Ishikawa (cell line): ENCODE measurements around the gene FXR2.

Experiments used
- CEBPB ChIP-seq: IDR thresholded peaks from 2 replicates; pipeline ENCODE4 v1.6.1; 2012
- EP300 ChIP-seq: IDR thresholded peaks from 2 replicates; pipeline ENCODE4 v1.6.1; 2012; ENCODE audit warnings: borderline replicate concordance
- FOXM1 ChIP-seq: IDR thresholded peaks from 2 replicates; pipeline ENCODE4 v1.6.1; 2012; ENCODE audit warnings: low read depth, borderline replicate concordance
- MAX ChIP-seq: IDR thresholded peaks from 2 replicates; pipeline ENCODE4 v1.6.1; 2012
- NFIC ChIP-seq: IDR thresholded peaks from 2 replicates; pipeline ENCODE4 v1.6.1; 2012
- RAD21 ChIP-seq: IDR thresholded peaks from 2 replicates; pipeline ENCODE4 v1.6.1; 2012; ENCODE audit warnings: low read depth
- REST ChIP-seq: IDR thresholded peaks from 2 replicates; pipeline ENCODE4 v1.6.1; 2012; ENCODE audit warnings: low read depth, mild to moderate bottlenecking
- YY1 ChIP-seq: IDR thresholded peaks from 2 replicates; pipeline ENCODE4 v1.6.1; 2012; ENCODE audit warnings: low read depth

- TF ChIP-seq MAX (peak; percentile 90), YY1 (peak; percentile 52; the same call in 1 of the 2 replicates), FOXM1 (no peak), CEBPB (peak; percentile 98), REST (no peak), RAD21 (no peak), EP300 (peak; percentile 26; the same call in 1 of the 2 replicates), NFIC (no peak; the same call in 1 of the 2 replicates)
These were observed 41.2 kb downstream of the FXR2 start for GRCh38 chr17:7573324-7574080.
